HG03460 (cell line): Measurements from ENCODE around the gene GABRG3.
"Not testable (repeated sequence)": the region's sequence is repeated elsewhere in the genome, so short reads cannot be mapped to it uniquely, and the experiment has no call there.

Source experiments
- ATAC-seq: cut with Tn5 transposase; IDR thresholded peaks from one replicate; pipeline ENCODE4 v1.9.1; 2021; ENCODE audit not compliant: unreplicated experiment

GABRG3 gene

DNA sequence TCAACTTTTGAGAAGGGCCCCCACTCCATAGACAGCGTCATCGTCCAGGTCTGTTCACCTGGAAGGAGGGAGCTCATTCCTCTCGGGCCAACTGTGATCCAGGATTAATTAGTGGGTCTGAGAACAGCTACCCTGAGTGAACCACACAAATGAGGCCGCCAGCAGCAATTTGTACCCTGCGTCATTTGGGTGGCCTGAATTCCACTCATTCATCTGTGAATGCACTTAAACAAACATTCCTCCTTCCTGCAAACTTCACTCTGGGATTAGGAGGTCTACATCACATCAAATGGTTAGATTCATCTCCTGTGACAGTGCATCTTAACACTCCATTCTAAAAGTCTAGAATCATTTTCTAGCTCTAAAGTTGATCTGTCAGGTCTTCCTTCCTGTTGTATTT lies 201.8 kb downstream of the GABRG3 start:
- no peak for ATAC-seq

DNA sequence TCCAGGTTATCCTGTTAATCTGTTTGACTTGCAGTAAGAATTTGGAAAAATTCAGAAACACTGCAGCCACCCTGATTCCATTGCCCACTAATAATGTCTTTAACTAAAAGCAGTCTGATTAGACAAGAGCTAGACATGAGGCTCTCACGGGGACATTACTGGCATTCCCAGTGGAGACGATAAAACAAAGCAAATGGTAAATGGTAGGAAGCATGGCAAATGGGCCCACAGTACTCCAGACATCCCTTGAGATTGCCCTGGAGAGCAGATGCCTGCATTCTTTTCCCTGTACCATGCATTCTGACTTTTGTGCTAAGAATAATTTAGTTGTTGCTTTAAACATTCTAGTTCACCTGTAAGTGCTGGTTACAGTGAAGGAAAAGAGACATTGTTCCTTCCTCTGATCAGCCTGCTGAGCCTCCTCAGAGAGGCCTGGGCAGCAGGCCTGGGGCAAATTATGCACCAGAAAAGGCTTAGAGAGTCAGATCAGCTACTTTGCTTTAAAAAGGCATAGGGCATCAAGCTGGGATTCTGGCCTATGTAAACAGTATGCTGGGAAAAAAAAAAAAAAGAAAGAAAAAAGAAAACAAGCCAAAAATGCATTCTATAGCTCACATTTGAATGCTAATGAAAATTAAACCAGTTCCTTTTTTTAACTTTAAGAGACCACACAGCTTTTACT lies 204.6 kb downstream of the GABRG3 start:
- ATAC-seq = no peak

DNA sequence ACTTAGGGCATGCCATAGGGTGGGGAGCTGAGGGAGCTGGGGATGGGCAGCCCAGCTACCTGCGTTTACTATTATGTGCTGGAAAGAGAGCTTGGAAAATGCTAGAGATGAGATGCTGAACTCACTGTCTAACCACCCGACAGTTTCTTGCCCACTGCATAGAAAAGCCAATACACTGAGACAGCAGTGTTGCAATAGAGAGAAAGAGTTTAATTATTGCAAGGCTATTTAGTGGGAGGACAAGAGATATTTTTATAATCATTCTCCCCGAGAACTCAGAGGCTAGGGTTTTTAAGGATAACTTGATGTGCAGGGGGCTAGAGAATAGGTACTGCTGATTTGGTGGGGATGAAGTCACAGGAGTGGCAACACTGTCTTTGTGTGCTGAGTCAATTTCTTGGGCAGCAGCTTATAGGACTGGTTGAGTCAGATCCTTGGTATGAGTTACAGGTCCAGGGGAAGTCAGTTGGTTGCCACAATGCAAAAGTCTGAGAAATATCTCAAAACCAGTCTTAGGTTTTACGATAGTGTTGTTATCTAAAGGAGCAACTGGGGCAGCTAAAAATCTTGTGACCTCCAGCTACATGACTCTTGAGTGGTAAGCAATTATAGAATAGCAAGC lies 205.9 kb downstream of the GABRG3 start:
- no peak for ATAC-seq

DNA sequence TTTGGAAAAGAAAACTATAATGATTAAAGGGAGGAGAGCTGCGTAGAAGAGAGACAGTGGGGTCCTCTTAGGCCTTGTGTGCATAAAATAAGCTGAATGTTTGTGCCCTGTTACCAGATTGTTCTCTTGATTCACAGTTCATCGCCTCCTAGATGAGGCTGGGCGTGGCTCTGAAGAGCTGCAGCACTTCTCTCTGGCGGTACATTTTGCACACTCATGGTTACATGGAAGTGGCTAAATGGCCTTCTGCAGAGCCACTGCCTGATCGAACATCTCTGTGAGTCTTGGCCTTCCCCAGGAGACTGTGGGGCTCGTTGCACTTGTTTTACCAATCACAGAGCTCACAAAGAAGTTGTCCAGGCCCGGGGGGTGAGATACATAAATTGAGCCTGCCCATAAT lies 208.8 kb downstream of the GABRG3 start:
- ATAC-seq = no peak

DNA sequence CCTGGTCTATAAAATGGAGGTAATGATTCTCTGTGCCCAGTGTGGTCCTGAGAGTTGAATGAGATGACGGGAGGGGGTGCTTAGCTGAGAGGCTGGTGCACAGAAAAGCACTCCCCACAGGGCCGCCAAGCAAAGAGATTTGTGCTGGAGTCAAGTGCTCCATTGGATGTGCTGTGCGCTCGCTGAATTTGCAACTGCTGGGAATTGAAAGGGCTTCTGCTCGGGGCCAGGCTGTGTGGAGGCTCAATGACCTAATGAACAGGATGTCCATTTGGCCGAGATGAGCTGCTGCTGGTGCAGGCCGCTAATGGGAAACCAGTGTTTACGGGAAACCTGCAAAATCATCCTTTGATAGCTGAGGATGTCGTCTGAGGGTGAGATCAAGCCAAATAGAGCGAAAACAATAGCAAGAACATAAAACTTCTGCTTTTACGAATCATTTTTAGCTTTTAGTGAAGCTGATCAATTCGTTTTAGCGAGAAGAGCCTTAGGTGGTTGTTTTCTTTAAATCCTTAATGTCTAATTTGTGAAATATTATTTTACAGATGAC lies 211.7 kb downstream of the GABRG3 start:
- no peak for ATAC-seq

DNA sequence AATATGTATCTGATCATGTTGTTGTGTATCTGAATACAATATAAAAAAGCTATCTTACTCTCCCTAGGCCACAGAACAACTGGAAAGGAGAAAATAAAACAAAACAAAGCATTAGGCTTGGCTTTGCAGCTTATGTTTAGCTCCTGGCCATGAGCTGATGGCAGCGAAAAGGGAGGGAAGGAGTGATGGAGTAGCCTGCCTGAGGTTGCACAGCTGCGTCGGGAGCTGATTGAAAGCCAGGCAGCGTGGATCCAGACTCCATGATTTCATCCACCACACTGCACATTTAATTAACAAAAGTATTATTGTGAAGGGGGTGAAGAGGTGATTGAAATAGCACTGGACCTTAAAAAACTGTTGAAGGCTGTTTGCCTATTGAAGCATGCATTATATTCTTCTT lies 212.2 kb downstream of the GABRG3 start:
- ATAC-seq = no peak

DNA sequence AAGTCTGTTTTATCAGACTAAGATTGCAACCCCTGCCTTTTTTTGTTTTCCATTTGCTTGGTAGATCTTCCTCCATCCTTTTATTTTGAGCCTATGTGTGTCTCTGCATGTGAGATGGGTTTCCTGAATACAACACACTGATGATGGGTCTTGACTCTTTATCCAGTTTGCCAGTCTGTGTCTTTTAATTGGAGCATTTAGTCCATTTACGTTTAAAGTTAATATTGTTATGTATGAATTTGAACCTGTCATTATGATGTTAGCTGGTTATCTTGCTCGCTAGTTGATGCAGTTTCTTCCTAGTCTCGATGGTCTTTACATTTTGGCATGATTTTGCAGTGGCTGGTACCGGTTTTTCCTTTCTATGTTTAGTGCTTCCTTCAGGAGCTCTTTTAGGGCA lies 220.5 kb downstream of the GABRG3 start:
- not testable (repeated sequence) for ATAC-seq

DNA sequence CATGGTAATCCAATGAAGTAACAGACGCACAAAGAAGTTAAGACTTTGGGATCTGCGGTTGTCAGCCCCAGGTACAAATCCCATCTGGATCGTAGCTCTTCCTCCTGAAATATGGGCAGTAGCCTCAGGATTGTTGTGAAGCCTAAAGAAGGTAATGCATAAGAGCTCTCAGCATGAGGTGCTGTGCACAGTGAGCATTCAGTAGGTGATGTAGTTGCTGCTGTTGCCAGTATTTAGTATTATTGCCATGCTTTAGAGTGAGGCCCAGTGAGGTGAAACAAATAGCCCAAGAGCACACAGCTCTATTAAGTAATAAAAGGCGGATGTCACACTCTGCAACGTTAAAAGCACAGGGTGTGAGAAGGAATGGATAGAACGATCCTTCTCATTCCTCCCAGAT lies 225.7 kb downstream of the GABRG3 start:
- no peak for ATAC-seq

DNA sequence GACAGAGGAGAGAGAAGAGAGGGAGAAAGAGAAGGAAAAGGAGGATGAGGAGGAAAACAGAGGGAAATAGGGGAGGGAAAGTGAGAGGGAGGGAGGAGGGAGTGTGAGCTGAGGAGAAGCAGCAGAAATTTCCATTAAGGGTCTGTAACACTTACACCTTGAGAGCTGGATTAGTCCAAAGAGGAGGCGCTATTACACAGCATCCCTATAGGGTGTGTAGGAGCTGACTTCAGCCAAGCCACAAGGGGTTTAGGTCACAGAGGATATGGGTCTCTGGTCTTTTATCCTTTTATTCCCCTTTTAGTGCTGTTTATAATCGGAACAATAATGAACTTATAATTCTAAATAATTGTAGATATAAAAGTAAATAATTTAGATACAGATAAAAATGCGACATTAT lies 230.4 kb downstream of the GABRG3 start:
- ATAC-seq = no peak

DNA sequence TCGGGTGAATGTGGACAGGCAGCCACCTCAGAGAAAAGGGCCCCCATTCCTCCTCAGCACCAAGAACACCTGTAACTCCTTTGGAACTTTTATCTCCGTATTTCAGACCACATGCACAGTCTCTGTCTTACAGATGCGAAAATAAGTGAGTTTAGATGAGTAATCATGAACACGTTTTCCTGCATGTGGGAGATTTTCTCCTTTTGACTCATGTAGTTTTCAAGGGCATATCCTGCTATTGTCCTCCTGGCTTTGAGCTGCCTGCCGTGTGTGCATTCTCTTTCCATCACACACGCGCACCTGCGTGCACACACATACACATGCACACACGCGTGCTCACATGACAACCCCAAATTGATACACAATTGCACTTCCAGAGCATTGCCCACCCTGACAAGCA lies 239.2 kb downstream of the GABRG3 start:
- ATAC-seq = no peak

DNA sequence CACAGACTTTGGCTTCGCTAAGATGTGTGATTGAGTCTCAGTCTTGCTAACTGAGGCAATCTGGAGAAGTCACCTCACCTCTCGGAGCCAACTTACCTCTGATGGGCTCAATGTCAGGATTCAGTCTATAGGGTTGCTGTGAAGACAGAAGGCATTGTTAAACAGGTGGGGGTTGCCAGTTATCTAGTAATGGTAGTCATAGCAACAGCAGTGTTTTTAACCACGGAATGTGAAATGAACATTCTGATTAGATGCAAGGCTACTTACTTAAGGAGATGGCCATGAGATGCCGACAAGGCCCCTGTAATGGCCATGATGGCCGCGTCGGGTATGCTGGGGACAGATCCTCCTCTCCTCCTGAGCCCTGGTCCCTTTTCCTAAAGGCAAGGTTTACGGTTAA lies 243.1 kb downstream of the GABRG3 start:
- no peak for ATAC-seq

DNA sequence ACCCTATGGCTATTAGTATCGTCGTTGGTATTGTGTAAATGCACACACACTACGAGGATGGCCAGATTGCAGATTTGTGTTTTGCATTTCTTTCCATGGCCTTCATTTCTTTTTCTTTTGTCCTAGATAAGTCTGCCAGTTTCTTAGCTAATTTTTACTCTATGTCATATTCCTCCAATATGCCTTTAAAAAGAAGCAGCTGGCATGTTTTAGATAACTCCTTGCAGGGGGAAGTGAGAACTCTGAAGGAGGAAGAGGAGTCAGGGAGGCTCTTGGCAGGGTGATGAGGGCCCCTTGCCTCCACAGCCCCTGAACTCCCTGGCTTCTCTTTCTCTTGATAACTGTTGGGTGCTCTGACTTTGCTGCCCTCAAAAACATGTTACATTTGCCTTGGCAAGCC lies 244.0 kb downstream of the GABRG3 start:
- ATAC-seq = no peak

DNA sequence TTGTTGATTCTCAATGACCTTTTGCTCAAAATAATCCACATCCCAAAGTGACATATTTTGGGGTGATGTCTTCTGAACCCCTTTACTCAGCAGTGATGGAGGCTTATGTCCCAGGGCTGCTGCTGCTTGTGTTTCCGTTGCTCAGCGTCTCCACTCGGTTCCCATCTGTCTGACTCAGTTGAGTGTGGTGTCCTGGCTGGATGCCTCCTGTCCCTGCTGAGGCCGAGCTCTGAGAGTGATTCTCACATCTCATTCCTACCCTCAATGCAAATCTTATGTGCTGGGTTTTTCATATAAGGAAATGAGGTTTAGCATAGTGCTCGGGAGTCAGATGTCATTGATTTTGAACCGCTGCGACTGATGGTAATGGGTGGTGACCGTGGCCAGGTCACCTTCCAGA lies 247.4 kb downstream of the GABRG3 start:
- no peak for ATAC-seq

DNA sequence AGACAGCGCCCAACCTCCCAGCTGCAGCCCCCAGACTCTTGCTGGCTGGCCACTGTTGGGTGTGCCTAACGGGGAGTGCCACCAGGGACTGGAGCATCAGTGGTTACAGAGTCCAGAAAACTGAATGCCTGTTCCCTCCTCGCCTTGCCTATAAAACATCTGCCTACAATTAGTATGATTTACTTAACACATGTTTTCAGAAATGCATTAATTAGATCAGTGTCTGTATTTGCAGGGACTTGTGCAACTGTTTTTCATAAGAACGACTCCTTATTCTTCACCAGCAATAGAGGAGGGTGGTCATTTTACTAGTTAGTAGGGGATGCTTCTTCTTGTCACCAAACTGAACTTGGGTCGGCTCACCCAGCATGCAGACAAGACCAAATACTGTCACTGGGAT lies 248.7 kb downstream of the GABRG3 start:
- ATAC-seq = no peak

DNA sequence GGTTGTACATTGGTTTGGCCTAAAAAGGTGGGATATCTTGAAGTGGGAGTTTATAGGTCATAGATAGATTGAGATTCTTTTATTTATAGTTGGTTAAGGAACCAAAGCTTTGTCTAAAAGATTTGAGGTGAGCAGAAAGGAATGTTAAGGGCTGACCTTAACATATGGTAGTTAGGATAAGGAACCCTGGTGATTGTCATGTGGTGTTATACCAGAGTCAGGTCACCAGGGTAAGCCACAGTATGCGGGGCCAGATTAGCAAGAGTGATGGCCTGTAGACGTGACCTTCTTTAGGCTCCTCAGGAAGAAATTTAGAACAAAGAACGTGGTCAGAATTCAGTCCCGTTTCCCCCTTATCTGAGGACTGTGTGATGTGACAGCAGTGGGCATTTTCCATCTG lies 249.2 kb downstream of the GABRG3 start:
- no peak for ATAC-seq

DNA sequence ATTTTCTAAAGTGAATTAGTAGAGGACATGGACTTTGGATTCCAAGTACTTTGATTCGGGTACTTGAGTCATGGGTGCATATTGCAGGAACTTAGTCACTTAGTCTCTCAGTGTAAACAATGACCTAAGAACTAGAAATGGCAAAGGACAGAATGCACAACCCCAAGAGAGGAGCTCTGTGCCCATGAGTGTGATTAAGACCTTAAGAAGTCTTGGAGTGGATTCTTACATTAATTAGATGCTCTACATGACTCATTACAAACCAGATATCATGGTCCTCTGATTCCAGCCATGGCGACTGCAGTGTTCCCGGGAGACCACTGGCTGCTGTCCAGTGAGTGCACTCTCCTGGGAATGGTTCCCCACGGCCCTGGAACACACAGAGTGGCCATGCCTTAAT lies 251.5 kb downstream of the GABRG3 start:
- no peak for ATAC-seq

DNA sequence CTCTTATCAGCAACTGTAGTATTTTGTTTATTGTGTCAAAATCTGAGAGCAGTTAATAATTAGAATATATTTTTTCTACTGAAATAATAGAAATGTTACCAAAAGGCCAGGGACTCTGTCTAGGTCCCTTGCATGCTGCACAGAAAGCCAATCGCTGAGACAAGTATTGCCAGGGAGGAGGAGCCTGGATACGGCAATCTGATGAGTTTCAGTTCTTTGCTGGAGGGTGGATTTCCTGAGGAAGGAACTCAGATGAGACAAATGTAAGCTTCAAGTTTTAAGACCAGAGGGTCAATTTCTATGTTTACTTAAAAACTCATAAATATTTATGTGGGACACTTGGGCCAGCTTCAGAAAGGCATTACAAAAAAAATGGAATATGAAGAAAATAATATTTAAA lies 252.2 kb downstream of the GABRG3 start:
- ATAC-seq = no peak

DNA sequence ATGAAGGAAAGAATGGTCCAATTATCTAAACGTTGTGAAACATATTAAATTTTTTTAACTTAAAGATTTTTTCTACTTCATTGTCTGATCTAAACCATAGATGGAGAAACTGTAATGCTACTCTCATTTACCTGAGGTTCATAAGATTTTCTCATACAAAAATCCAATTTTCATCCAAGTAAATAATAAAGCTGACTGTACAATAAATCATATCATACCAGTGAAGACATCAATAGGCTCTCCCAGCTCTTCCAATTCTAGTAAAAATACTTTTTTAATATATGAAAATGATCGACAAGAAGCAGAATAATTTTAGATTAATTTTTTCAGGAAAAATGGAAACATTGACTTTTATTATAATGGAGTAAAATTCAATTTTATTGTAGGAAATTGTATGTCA lies 260.8 kb downstream of the GABRG3 start:
- ATAC-seq = no peak

DNA sequence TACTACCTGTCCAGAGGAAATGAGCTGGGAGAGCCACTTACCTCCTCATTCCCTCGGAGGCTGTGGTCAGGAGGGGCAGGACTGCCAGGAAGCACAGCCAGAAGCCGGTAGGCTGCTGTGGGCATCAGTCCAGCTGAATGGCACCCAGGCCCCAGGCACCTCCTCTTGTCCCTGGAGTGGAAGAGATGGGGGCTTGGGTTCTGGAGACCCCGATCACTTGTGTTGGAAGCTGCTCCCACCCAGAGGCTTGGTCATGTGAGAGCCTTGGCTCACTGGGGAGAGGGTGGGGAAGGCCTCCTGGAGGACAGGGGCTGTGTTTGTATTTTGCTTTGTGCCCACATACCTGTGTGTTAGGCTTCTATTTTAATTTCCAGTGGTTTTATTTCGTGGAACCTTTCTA lies 261.9 kb downstream of the GABRG3 start:
- no peak for ATAC-seq

DNA sequence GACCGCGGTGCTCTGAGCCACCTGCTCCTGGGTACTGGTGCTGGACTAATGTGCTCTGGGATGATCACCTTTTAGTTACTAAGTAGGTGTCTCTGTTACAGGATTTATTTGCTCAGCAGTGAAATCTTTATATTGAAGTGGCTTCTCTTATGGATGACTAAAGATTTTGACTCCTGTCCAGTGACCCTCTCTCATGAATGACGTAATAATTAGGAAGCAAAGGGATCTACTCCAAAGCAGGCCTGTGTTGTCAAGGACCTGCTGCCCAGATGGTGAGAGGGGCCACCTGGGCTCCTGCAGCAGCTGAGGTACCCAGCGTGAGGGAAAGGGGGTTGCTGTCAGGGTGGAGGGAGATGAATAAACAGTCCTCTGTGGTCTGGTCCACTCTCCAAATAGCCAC lies 263.6 kb downstream of the GABRG3 start:
- no peak for ATAC-seq

DNA sequence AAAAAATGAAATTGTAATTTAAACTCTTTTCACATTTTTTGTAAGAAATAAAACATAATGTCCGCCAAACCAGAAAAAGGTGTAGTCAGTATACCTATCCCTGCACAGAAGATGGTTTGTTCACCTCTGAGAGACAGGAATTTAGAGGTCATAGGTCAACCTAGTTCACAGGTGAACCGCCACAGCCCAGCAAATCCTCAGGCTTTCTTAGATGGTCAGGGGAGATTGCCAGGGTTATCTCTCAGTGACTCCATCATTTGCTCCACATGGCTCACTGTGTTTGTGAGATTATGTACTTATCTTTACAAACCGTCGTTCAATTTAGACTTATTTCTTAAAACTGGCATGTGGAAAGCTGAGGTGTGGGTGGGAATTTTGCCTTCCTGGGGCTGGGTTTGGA lies 264.2 kb downstream of the GABRG3 start:
- no peak for ATAC-seq

DNA sequence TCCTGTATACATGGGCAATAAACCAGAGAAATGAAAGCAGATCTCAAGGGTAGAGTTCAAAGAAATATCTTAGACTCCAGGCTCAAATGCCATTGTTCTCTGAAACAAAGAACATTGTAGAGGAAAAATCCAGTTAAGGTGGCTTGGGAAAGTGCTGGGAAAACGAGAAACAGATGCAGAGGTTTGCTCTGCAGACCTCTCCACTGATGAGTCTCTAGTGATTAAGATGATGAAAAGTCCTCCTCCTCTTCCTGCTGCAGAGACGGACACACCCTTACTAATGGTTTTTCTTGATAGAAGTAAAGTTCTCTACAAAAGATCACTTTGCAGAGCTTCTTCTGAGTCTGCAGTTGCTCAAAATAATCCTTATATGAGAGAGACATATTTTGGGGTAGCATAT lies 264.7 kb downstream of the GABRG3 start:
- ATAC-seq = no peak
